HepG2 (cell line): ENCODE results near the gene CUL7. TPM values are rescaled to one million over a fixed set of nuclear protein-coding genes. Genes with fewer than 3 reads are reported as not detected.

ENCODE experiments used
- ATAC-seq: fragments of 200-7000 bp; cut with Tn5 transposase; 3 replicates; pipeline ENCODE4 v1.9.1; 2020; ENCODE audit warnings: mild to moderate bottlenecking, moderate library complexity
- BruUV-seq: library from RNA; stranded (reverse); fragments of 400-500 nt; replicated peaks from 2 replicates; lab custom pipeline; 2021; lab: Mats Ljungman, UMichigan
- CTCF ChIA-PET: fragments of 300-600 bp; formaldehyde crosslinking; extraction: SDS; loops from one replicate; lab custom pipeline; 2021; ENCODE audit warnings: low total read pairs, inconsistent platforms, low intra/inter-chr PET ratio; lab: Yijun Ruan, JAX
- POLR2A ChIA-PET: fragments of 350-600 bp; sonication (Branson Sonifier 250); formaldehyde crosslinking; loops from one replicate; lab custom pipeline; 2020; ENCODE audit warnings: antibody characterized with exemption, inconsistent platforms; lab: Yijun Ruan, JAX
- DNase-seq: peaks from one replicate; pipeline ENCODE4 v3.0.0-alpha.2; 2015; ENCODE audit warnings: low spot score
- FAIRE-seq: peaks from 3 replicates; lab custom pipeline; 2011; peaks lifted over from hg19 to GRCh38; lab: Jason Lieb, UNC
- H2AFZ ChIP-seq: one replicate; pipeline ENCODE4 v1.6.1; 2011; ENCODE audit warnings: low read length, inconsistent platforms
- H3K27ac ChIP-seq: fragments of 300-600 bp; 3 replicates; pipeline ENCODE4 v1.8.0; 2011; ENCODE audit warnings: mixed run types, mild to moderate bottlenecking, mixed read lengths, low read length, inconsistent platforms; ENCODE audit not compliant: insufficient read depth; ENCODE audit errors: extremely low read length
- H3K27me3 ChIP-seq, 2 experiments: fragments of 200-600 bp in 1 of 2; 2 replicates in 1 of 2; 3 replicates in 1 of 2; pipeline versions ENCODE4 v1.6.0 to v1.8.0; 2011; ENCODE audit warnings: low read length in 2 of 2, mild to moderate bottlenecking in 2 of 2, moderate library complexity in 2 of 2, inconsistent platforms in 1 of 2; ENCODE audit not compliant: insufficient read depth in 2 of 2, control insufficient read depth in 1 of 2
- H3K36me3 ChIP-seq, 2 experiments: fragments of 200-600 bp in 1 of 2; replicated peaks in 1 of 2; 2 replicates in 1 of 2; 3 replicates in 1 of 2; pipeline versions ENCODE4 v1.5.1 to v1.8.0; 2011; ENCODE audit warnings: low read length in 2 of 2, inconsistent platforms in 1 of 2; ENCODE audit not compliant: insufficient read depth in 2 of 2, control insufficient read depth in 1 of 2
- H3K4me1 ChIP-seq: 2 replicates; pipeline ENCODE4 v1.5.1; 2012; ENCODE audit warnings: low read length, inconsistent platforms; ENCODE audit not compliant: insufficient read depth
- H3K4me2 ChIP-seq: 2 replicates; pipeline ENCODE4 v1.6.0; 2011; ENCODE audit warnings: low read depth, low read length, inconsistent platforms
- H3K4me3 ChIP-seq, 3 experiments: fragments of 200-600 bp in 1 of 3; sonication (generic), shearing (Covaris generic) in 1 of 3; replicated peaks in 1 of 3; 2 replicates each; pipeline ENCODE4 v1.5.1; 2011 to 2016; ENCODE audit warnings: low read length in 3 of 3, inconsistent platforms in 2 of 3, low read depth in 2 of 3, mild to moderate bottlenecking in 2 of 3, control low read depth in 1 of 3, mixed read lengths in 1 of 3; ENCODE audit not compliant: insufficient read depth in 1 of 3
- H3K79me2 ChIP-seq: one replicate; pipeline ENCODE4 v1.6.1; 2011; ENCODE audit warnings: low read length, inconsistent platforms; ENCODE audit not compliant: insufficient read depth
- H3K9ac ChIP-seq: 2 replicates; pipeline ENCODE4 v1.6.0; 2011; ENCODE audit warnings: mild to moderate bottlenecking, low read depth, low read length, inconsistent platforms; ENCODE audit not compliant: insufficient read depth
- H3K9me3 ChIP-seq: 2 replicates; pipeline ENCODE4 v1.5.1; 2012; ENCODE audit warnings: mild to moderate bottlenecking, low read length
- H4K20me1 ChIP-seq: 2 replicates; pipeline ENCODE4 v1.6.0; 2011; ENCODE audit warnings: inconsistent platforms, mild to moderate bottlenecking, low read length, moderate library complexity; ENCODE audit not compliant: insufficient read depth
- NRL ChIP-seq: sonication (generic); formaldehyde crosslinking; IDR thresholded peaks from 2 replicates; pipeline ENCODE4 v1.5.0; 2020; ENCODE audit warnings: missing genetic modification reagents, mild to moderate bottlenecking, moderate library complexity, borderline replicate concordance
- SALL1 ChIP-seq: sonication (generic); formaldehyde crosslinking; IDR thresholded peaks from 2 replicates; pipeline ENCODE4 v1.8.0; 2022; ENCODE audit warnings: mild to moderate bottlenecking, missing genetic modification reagents
- TBX2 ChIP-seq: sonication (generic); formaldehyde crosslinking; IDR thresholded peaks from 2 replicates; pipeline ENCODE4 v1.5.0; 2020; ENCODE audit warnings: missing genetic modification reagents, mild to moderate bottlenecking, borderline replicate concordance
- TRAFD1 ChIP-seq: sonication (generic); formaldehyde crosslinking; IDR thresholded peaks from 2 replicates; pipeline ENCODE4 v1.5.1; 2020; ENCODE audit warnings: missing genetic modification reagents, mild to moderate bottlenecking, borderline replicate concordance
- ZBTB38 ChIP-seq: sonication (generic); formaldehyde crosslinking; IDR thresholded peaks from 2 replicates; pipeline ENCODE4 v1.5.1; 2020; ENCODE audit warnings: mild to moderate bottlenecking, missing genetic modification reagents
- ZNF513 ChIP-seq: sonication (generic); formaldehyde crosslinking; conservative IDR thresholded peaks from 2 replicates; pipeline ENCODE4 v1.5.0; 2020; ENCODE audit warnings: missing genetic modification reagents
- ZNF687 ChIP-seq: sonication (generic); formaldehyde crosslinking; IDR thresholded peaks from 2 replicates; pipeline ENCODE4 v1.5.1; 2020; ENCODE audit warnings: mild to moderate bottlenecking, missing genetic modification reagents, moderate library complexity
- ZNF891 ChIP-seq: sonication (generic); formaldehyde crosslinking; IDR thresholded peaks from 2 replicates; pipeline ENCODE4 v1.5.0; 2020; ENCODE audit warnings: mild to moderate bottlenecking, missing genetic modification reagents
- WGBS: methylation state at CpG from one replicate; pipeline ENCODE4 v1.1.6; 2017; ENCODE audit warnings: low lambda C conversion rate; 5-methylcytosine and 5-hydroxymethylcytosine counted together
- in situ Hi-C: cut with HindIII; loops from 2 replicates; pipeline ENCODE4 v1.10.0; 2017; ENCODE audit warnings: low pct_unique_long_range_greater_than_20kb; ENCODE audit not compliant: extremely low pct_ligation_motif_present
- intact Hi-C: fragments of 100-400 bp; cut with micrococcal nuclease; formaldehyde crosslinking; loops from one replicate; pipeline ENCODE4 v1.10.0; 2022; ENCODE audit not compliant: unreplicated experiment
- polyA plus RNA-seq, 8 experiments: library from polyadenylated mRNA; depleted of rRNA in 3 of 8; stranded (reverse) in 7 of 8; unstranded in 1 of 8; fragments of >200 nt; fragmentation: Illumina TruSeq in 4 of 8; extraction: Trizol in 4 of 8; gene quantifications; 2 replicates each; pipeline versions ENCODE4 v1.2.1 to v1.2.3, GENCODE V29; 2011 to 2016; ENCODE audit warnings: low read depth in 4 of 8, missing spikeins in 1 of 8, mixed read lengths in 1 of 8; ENCODE audit not compliant: insufficient read depth in 1 of 8
- total RNA-seq, 5 experiments: library from RNA; depleted of rRNA; stranded (reverse); fragments of >200 nt; fragmentation: Illumina TruSeq; extraction: Trizol; gene quantifications; 2 replicates each; pipeline ENCODE4 v1.2.3, GENCODE V29; 2016; ENCODE audit warnings: low read depth in 1 of 5

The CUL7 gene
- total and polyA plus RNA-seq, 2 of the 13 experiments (the other 11 are each of a cell fraction or from before 2014, with no cell fraction given), result 32.0 to 60.7 TPM

GRCh38 chr6:43082806-43083655 is 29.4 kb upstream of the CUL7 start:
- ATAC-seq (no peak), DNase-seq (no peak)
- in situ Hi-C loops, result no loop called here
- TF ChIP-seq NRL (0 out of 2 replicates have a peak, but pooled peaks have one; percentile 37), TBX2 (0 out of 2 replicates have a peak, but pooled peaks have one; percentile 16), ZBTB38 (CRISPR knock-in tag) (0 out of 2 replicates have a peak, but pooled peaks have one; percentile 30), ZNF891 (CRISPR knock-in tag) (0 out of 2 replicates have a peak, but pooled peaks have one; percentile 32), SALL1 (CRISPR knock-in tag) (peak; percentile 14; the same call in 1 of the 2 replicates), ZNF687 (CRISPR knock-in tag) (peak; percentile 41; the same call in 1 of the 2 replicates), ZNF513 (no peak), TRAFD1 (CRISPR knock-in tag) (no peak)

More at GRCh38 chr6:43082806-43083655, 29.4 kb upstream of the CUL7 start:
- Histone ChIP-seq H3K27ac (peak overlapping the region; percentile 6), H3K9ac (no peak overlapping the region), H3K4me3 (no peak overlapping the region), H4K20me1 (peaks cover under 1% of the 10 kb centered on the region; the same call in 1 of the 2 replicates), H3K9me3 (no peaks in the 10 kb centered on the region), H3K4me1 (peaks cover 74% of the 10 kb centered on the region), H3K79me2 (peaks cover 89% of the 10 kb centered on the region), H3K27me3 (no peaks in the 10 kb centered on the region), H2AFZ (no peak overlapping the region), H3K36me3 (no peaks in the 10 kb centered on the region; a peak in 1 of 5 replicates), H3K4me2 (no peak overlapping the region)
- WGBS, result 91% methylated on average over 13 of the region's 13 CpGs
- CTCF ChIA-PET, result no interaction called here
- POLR2A ChIA-PET, result interaction anchor here (0.9 to 1.6 kb wide), 3 partner anchors 13 to 301 kb away, joined by 3 to 6 read pairs (median 4); partner anchors contain the start of genes BICRAL, KLC4 and MRPL2
- intact Hi-C loops, result no loop called here
- no TSS peak for BruUV-seq
- FAIRE-seq, result no peak
